Mucosa of rectum (tissue), 2 donors: ENCODE measurements around the gene ZCCHC4.

Experiments
- H3K27ac ChIP-seq, 2 donors: one replicate each; pipeline ENCODE4 v1.7.0; 2013; ENCODE audit warnings: inconsistent platforms in 2 of 2, low read depth in 2 of 2, low read length in 2 of 2
- H3K27me3 ChIP-seq, 2 donors: one replicate each; pipeline ENCODE4 v1.7.0; 2013; ENCODE audit warnings: low read length in 2 of 2; ENCODE audit not compliant: control insufficient read depth in 2 of 2, insufficient read depth in 2 of 2
- H3K36me3 ChIP-seq, 2 donors: one replicate each; pipeline ENCODE4 v1.7.0; 2013; ENCODE audit warnings: low read length in 2 of 2; ENCODE audit not compliant: control insufficient read depth in 2 of 2, insufficient read depth in 2 of 2
- H3K4me1 ChIP-seq, 2 donors: one replicate each; pipeline ENCODE4 v1.7.0; 2013; ENCODE audit warnings: low read length in 2 of 2, mild to moderate bottlenecking in 1 of 2; ENCODE audit not compliant: control insufficient read depth in 2 of 2, insufficient read depth in 2 of 2
- H3K4me3 ChIP-seq, 2 donors: one replicate each; pipeline ENCODE4 v1.7.0; 2013; ENCODE audit warnings: low read length in 2 of 2
- H3K9ac ChIP-seq, 2 donors: one replicate each; pipeline ENCODE4 v1.7.0; 2013; ENCODE audit warnings: low read length in 2 of 2, low read depth in 1 of 2, mild to moderate bottlenecking in 1 of 2
- H3K9me3 ChIP-seq, 2 donors: one replicate each; pipeline ENCODE4 v1.7.0; 2013; ENCODE audit warnings: low read length in 2 of 2; ENCODE audit not compliant: control insufficient read depth in 2 of 2
- donor health status: healthy.
- donor health status: Normal muscosa, but diverticular disease.

The ZCCHC4 gene

GRCh38 chr4:25312496-25313200, at the start of gene ZCCHC4:
Gene ZCCHC4 (plus strand): TSS chr4:25312774. CDS start chr4:25312810, 36 bp downstream.
- Histone ChIP-seq H3K27ac (peak within 1 kb of the TSS; percentile 64 to 71), H3K27me3 (no peaks in the 10 kb centered on the region), H3K4me1 (peaks cover 5 to 9% of the 10 kb centered on the region in 2 donors), H3K9ac (peak within 1 kb of the TSS; percentile 64 to 73), H3K36me3 (peaks cover 0 to 7% of the 10 kb centered on the region in 2 donors), H3K4me3 (peak within 1 kb of the TSS; percentile 82 to 90), H3K9me3 (no peaks in the 10 kb centered on the region)

DNA sequence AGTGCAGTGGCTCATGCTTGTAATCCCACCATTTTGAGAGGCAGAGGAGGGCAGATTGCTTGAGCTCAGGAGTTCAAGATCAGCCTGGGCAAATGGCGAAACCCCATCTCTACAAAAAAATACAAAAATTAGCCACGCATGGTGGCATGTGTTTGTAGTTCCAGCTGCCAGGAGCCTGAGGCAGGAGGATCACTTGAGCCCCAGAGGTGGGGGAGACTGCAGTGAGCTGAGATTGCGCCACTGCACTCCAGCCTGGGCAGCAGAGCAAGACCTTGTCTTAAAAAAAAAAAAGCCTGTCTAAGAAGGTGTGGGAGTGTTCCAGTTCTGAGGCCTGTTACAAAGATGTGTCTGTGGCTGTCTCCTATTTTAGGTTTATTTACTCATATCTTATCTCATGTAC, 40.7 kb upstream of the ZCCHC4 start:
- H3K36me3 ChIP-seq = peaks cover 4 to 9% of the 10 kb centered on the region in 2 donors
- H3K27me3 ChIP-seq = no peaks in the 10 kb centered on the region
- H3K9ac ChIP-seq = no peak overlapping the region
- no peak overlapping the region for H3K4me3 ChIP-seq
- no peak overlapping the region for H3K27ac ChIP-seq
- no peaks in the 10 kb centered on the region for H3K9me3 ChIP-seq
- H3K4me1 ChIP-seq = no peaks in the 10 kb centered on the region

GRCh38 chr4:25280210-25280609, 32.4 kb upstream of the ZCCHC4 start:
- Histone ChIP-seq H3K4me3 (no peak overlapping the region), H3K27ac (no peak overlapping the region), H3K9ac (no peak overlapping the region), H3K36me3 (peaks cover 7 to 13% of the 10 kb centered on the region in 2 donors), H3K4me1 (no peaks in the 10 kb centered on the region), H3K9me3 (no peaks in the 10 kb centered on the region), H3K27me3 (no peaks in the 10 kb centered on the region)

- H3K4me1 ChIP-seq = no peaks in the 10 kb centered on the region
- H3K36me3 ChIP-seq = peaks cover 3 to 7% of the 10 kb centered on the region in 2 donors
- H3K9me3 ChIP-seq = no peaks in the 10 kb centered on the region
- H3K9ac ChIP-seq = no peak overlapping the region
- H3K27me3 ChIP-seq = no peaks in the 10 kb centered on the region
- no peak overlapping the region for H3K27ac ChIP-seq
- H3K4me3 ChIP-seq = no peak overlapping the region
Measured at GRCh38 chr4:25283948-25284347, 28.6 kb upstream of the ZCCHC4 start.

DNA sequence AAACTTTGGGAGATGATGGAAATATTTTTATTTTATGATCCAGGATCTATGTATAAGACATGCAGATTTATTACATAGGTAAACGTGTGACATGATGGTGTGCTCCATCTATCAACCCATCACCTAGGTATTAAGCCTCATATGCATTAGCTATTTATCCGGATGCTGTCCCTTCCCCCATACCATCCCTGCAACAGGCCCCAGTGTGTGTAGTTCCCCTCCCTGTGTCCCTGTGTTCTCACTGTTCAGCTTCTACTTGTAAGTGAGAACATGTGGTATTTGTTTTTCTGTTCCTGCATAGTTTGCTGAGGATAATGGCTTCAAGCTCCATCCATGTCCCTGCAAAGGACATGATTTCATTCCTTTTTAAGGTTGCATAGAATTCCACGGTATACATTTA, 28.1 kb upstream of the ZCCHC4 start:
- Histone ChIP-seq H3K27ac (no peak overlapping the region), H3K4me1 (no peaks in the 10 kb centered on the region), H3K9me3 (no peaks in the 10 kb centered on the region), H3K36me3 (peaks cover 3 to 7% of the 10 kb centered on the region in 2 donors), H3K4me3 (no peak overlapping the region), H3K9ac (no peak overlapping the region), H3K27me3 (no peaks in the 10 kb centered on the region)

DNA sequence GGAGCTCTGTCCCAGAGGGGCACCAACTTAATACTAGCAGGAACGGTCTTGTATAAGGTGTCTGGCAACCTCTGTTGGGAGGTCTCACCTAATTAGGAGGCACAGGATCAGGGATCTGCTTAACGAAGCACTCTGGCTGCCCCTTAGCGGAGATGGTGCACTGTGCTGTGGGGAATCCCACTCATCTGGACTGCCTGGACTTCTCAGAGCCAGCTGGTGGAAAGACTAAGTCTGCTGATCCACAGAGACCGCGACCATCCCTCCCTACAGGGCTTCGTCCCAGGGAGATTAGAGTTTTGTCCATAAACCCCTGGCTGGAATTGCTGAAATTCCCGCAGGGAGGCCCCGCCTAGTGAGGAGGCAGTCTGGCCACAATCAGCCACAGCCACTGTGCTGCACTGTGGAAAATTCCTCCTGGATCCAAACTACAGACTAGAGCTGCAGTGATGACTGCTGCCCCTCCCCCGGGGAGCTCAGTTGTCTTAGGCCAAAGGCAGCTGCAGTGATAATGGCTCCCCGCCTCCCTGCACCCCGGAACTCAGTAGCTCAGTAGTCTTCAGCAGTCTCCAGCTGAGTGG, 22.0 kb upstream of the ZCCHC4 start:
- H3K4me1 ChIP-seq = no peaks in the 10 kb centered on the region
- H3K27me3 ChIP-seq = no peaks in the 10 kb centered on the region
- no peaks in the 10 kb centered on the region for H3K36me3 ChIP-seq
- no peak overlapping the region for H3K4me3 ChIP-seq
- no peak overlapping the region for H3K27ac ChIP-seq
- H3K9ac ChIP-seq = no peak overlapping the region
- no peaks in the 10 kb centered on the region for H3K9me3 ChIP-seq

DNA sequence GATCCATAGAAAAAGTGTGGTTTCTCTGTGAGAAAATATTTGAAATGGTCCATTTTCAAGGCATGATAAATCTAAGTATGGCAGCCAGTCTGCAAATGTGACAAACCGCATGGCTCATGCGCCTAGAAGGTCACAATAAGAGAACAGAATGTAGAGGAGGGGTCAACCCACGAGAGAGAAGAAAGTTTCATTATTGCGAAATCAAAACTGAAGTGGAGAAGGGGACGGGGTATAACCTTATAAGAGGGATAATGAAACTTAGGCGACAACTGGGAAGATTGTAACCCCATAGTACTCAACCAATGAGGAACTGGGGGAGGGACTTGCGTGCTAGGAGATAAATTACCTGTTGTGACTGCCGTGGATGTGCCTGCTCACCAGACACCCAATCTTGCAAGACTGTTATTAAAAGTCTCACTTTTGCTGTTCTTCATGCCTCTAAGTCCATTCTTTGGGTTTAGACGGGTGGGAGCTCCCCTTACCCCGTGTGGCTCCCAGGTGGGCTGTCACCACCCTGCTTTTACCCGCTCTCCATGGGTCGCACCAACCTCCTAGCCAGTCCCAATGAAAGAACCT, 21.3 kb upstream of the ZCCHC4 start:
- H3K9ac ChIP-seq = no peak overlapping the region
- H3K4me3 ChIP-seq = no peak overlapping the region
- no peaks in the 10 kb centered on the region for H3K4me1 ChIP-seq
- H3K9me3 ChIP-seq = no peaks in the 10 kb centered on the region
- no peaks in the 10 kb centered on the region for H3K27me3 ChIP-seq
- no peak overlapping the region for H3K27ac ChIP-seq
- H3K36me3 ChIP-seq = no peaks in the 10 kb centered on the region

DNA sequence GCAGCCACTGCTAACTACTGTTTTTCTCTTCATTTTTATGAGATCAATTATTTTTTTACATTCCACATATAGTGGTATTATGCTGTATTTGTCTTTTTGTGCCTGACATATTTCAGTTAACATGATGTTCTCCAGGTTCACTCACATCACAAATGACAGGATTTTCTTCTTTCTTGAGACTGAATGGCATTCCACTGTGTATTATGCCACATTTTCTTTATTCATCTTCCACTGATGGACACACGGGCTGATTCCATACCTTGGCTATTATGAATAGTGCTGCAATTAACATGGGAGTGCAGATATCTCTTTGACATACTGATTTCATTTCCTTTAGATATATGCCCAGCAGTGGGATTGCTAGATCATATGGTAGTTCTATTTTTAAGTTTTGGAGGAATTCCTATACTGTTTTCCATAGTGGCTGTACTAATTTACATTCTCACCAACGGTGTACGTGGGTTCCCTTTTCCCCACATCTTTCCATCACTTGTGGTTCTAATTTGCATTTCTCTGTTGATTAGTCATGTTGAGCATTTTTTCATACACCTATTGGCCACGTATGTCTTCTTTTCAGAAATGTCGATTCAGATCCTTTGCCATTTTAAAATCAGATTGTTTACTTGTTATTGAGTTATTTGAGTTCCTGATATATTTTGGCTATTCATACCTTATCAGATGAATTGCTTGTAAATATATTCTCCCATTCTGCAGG, 14.9 kb upstream of the ZCCHC4 start:
- Histone ChIP-seq H3K36me3 (no peaks in the 10 kb centered on the region), H3K9me3 (no peaks in the 10 kb centered on the region), H3K27me3 (no peaks in the 10 kb centered on the region), H3K4me1 (peaks cover 4 to 5% of the 10 kb centered on the region in 2 donors), H3K9ac (no peak overlapping the region), H3K27ac (no peak overlapping the region), H3K4me3 (no peak overlapping the region)

DNA sequence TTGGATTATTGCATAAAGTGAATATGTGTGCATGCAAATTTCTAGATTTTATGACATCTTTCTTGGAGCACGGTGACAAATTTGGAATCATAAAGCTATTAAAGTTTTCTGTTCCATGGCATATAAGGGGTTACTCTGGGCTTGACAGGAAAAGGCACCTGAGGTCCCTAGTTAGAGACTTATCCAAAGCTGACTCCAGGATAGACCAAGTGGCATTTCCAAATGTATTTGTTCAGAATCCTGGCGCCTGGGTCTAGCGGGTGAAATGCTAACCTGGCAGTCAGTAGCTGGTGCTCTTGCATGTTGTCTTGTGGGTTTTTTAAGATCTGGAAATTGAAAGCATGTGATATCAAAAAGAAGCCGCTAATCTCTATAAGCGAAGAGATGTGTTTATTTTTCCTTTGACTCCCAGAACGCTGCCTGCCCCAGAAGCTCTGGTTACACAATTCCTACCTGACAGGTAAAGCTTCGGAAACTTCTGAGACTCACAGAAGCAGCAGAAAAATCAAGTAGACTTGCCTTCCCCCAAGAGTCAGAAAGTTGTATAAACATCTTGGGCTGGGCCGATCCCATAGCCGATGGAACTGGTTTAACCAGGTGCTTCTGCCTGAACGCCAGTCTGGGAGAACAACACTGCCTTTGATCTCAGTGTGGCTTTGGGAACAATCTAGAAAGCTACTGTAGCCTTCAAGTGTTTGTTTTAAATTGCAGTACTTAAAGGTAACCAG, 12.9 kb upstream of the ZCCHC4 start:
- Histone ChIP-seq H3K9me3 (no peaks in the 10 kb centered on the region), H3K4me1 (peaks cover 4 to 5% of the 10 kb centered on the region in 2 donors), H3K9ac (peak overlapping the region in 1 of 2 donors; percentile 40), H3K36me3 (no peaks in the 10 kb centered on the region), H3K27ac (peak overlapping the region; percentile 53 to 75), H3K27me3 (no peaks in the 10 kb centered on the region), H3K4me3 (peak overlapping the region; percentile 32 to 38)
